Measurements from ENCODE around the gene B3GLCT.
"Not testable (repeated sequence)": the region's sequence is repeated elsewhere in the genome, so short reads cannot be mapped to it uniquely, and the experiment has no call there.

Gene B3GLCT

DNA sequence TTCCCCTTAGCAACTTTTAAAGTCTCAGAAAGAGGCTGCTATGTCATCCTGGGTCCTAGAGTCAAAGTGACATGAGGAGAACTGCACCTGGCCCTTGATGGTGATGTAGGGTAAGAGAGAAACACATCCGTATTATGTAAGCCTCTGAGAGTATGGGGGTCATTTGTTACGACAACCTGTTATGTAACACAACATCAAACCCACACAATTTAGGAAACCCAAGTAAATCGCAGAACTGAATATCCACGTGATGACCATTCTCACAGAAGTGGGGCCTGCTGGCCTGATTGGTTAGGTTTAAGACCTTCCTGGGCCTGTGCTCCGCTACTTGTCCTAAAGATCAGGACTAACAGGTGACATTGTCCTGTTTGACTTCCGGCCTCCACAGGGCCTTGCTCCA lies 15.3 kb upstream of the B3GLCT start:
- no peak for DNase-seq (ENCODE audit: low read depth)

GRCh38 chr13:31184981-31185645 lies 14.7 kb upstream of the B3GLCT start:
- DNase-seq (ENCODE audit: low read depth): no peak

DNA sequence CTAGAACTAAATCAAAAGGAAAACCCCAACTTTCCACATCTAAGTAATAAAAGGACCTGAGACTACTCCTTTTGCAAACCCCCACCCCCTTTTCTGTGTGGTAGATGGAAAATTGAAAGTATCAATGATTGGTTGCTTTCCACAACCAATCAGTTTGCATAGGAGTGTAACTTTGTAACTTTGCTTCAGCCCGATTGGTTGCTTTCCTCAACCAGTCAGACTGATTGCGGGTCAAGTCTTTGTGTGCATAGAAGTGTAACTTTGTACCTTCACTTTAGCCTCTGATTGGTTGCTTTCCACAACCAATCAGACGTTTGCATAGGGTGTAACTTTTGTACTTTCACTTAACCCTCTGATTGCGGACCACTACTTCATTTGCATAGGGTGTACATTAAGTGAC lies 8.0 kb upstream of the B3GLCT start:
- no peak for DNase-seq (ENCODE audit: low read depth)

GRCh38 chr13:31192306-31192705 lies 7.5 kb upstream of the B3GLCT start:
- no peak for DNase-seq (ENCODE audit: low read depth)

- DNase-seq (ENCODE audit: low read depth): no peak
Measured at GRCh38 chr13:31195616-31196015, 4.2 kb upstream of the B3GLCT start.

- no peak for DNase-seq (ENCODE audit: low read depth)
Measured at GRCh38 chr13:31196992-31197391, 2.8 kb upstream of the B3GLCT start.

GRCh38 chr13:31198519-31198918 lies 1.3 kb upstream of the B3GLCT start:
- DNase-seq (ENCODE audit: low read depth): no peak

DNA sequence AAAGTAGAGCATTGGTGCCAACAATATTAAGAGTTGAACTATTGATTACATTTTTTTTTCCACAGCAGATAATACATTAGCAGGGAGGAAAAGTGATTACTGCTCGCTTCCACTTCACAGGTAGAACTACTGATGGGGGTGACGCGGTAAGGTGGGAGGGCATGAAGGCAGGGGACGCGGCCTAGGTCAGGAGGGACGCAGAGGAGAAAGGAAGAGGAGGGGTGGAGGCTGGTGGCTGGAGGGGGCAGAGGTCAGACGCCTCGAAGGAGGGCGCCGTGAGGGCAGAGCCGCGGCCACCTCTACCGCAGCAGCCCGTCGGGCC lies 287 bp upstream of the B3GLCT start:
- no peak for DNase-seq (ENCODE audit: low read depth)

DNA sequence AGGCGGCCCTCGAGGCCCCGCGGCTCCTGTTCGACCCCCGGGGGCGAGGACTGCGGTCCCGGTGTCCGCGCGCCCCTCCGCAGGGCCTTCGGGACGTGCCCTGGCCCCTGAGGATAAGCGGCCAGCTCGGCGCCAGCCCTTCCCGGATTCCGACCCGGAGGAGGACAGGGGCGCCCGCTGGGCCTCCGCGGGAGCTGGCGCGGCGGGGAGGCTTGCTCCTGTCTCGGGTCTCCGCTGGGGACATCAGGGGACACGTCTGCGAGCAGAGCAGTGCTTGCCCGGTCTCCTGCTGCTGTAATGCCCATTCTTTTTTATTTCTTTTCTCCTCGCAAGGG lies 829 bp downstream of the B3GLCT start:
- DNase-seq (ENCODE audit: low read depth): no peak

GRCh38 chr13:31201341-31202031 lies 1.7 kb downstream of the B3GLCT start:
- no peak for DNase-seq (ENCODE audit: low read depth)

DNA sequence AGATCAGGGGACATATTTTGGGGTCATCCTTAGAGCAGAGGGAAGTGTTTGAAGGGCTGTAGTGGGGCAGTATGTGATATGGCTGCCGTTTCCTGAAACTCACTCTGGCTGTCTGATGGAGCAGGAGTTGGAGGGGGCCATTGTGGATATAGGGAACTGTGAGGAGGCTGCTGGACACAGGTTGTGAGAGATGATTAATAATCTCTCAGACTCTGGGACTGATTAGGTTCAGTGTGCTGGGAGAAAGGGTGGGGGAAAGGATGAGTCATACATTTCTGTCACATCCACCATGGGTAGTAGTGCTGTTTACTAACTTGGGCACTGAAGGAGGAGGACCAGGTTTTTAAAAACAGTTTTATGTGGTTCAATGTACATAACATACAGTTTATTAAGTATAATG lies 4.8 kb downstream of the B3GLCT start:
- DNase-seq (ENCODE audit: low read depth): no peak

DNA sequence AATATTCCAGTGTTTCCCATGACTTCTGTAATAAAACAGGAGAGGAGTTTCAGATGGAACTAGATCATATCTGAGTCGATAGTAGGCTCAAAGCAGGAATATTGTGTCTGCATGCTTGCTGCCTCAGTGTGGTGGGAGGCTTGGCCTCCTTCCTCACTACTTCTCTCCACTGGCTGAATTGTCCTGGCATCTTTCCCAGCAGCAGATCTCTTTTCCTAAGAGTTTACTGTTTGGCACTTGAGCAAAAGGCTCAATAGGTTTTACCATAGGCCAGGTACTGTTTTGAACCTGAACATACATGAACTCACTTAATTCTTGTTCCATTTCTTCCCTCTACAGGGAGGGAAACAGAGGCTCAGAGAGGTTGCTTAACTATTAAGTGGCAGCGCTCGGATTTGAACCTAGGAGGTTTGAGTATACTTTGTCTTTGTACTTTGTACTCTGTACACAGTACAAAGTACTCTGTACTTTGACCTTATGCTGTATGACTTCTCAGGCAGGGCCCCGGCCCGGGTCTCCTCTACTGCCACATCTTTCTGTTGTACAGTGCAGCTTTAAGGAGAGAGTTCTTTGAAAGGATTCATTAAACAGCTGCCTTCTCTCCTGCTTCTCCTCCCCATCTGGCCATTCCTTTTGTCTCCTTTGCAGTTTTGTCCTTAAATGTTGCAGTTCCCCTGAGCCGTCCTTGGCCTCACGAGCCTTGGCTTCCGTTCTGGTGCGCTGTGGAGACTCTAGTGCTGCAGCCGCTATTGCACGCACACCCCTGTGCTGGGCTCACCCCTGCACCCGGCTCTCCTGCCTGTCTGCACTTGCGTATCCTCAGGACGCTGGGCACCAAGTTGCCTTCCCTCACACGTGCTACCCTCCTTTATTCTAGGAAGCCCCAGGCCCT lies 8.1 kb downstream of the B3GLCT start:
- DNase-seq (ENCODE audit: low read depth): no peak

- DNase-seq (ENCODE audit: low read depth): no peak
Measured at GRCh38 chr13:31208559-31209122, 8.9 kb downstream of the B3GLCT start.

DNA sequence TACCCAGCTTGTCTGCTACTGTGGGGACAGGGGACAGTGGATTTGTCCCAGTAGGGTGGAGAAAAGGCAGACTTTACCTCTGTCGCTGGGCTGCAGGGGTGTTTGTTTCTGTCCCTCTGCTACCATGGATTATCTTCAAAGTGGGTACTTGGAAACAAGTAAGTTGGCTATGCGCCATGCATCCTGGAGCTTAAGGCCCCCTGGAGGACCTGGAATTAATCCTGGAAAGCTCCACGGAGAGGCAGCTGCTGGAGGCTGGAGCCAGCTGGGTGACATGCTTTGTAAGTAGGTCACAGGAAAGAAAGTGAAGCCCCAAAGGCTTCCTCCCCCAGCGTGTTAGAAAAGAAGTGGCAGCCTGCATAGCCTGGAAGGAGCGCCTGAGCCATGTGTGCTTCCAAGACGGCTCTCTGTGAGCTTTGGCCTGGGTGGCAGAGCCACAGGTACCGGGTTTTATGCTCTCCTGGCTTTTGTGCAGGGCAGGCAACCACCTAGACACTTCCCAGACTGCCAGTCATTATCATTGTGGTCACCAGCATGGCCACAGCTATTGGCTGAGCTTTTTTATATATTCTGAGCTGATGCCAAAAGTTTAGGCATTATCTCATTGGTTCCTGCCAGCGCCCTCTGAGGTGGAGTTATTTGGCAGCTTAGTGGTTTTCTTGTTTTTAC lies 9.5 kb downstream of the B3GLCT start:
- no peak for DNase-seq (ENCODE audit: low read depth)

DNA sequence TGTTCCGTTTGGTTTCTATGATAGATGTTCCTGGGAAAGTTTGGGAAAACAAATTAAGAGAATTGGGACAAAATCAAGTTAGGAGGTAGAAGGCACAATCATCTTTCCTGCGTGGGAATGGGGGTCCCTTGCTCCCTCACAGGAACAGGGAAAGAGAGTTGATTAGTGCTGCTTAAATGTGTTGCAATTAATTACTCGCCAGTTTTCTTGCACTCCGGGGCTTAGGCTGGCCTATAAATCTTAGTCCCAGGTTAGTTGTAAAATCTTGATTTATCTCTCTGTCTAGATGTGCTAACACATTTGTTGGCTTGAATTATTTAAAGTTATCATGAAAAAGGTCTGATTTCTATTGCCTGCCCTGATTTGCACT lies 10.1 kb downstream of the B3GLCT start:
- DNase-seq (ENCODE audit: low read depth): no peak

GRCh38 chr13:31213651-31214289 lies 14.0 kb downstream of the B3GLCT start:
- DNase-seq (ENCODE audit: low read depth): no peak

GRCh38 chr13:31214435-31214834 lies 14.7 kb downstream of the B3GLCT start:
- no peak for DNase-seq (ENCODE audit: low read depth)

DNA sequence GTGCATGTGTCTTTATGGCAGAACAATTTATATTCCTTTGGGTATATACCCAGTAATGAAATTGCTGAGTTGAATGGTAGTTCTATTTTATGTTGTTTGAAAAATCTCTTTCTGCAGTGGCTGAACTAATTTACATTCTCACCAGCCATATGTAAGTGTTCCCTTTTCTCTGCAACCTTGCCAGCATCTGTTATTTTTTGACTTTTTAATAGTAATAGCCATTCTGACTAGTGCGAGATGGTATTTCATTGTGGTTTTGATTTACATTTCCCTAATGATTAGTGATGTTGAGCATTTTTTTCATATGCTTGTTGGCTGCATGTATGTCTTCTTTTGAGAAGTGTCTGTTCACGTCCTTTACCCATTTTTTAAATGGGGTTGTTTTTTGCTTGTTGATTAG lies 17.1 kb downstream of the B3GLCT start:
- DNase-seq (ENCODE audit: low read depth): not testable (repeated sequence)

- no peak for DNase-seq (ENCODE audit: low read depth)
Measured at GRCh38 chr13:31219909-31220598, 20.3 kb downstream of the B3GLCT start.

- DNase-seq (ENCODE audit: low read depth): no peak
Measured at GRCh38 chr13:31221057-31221456, 21.3 kb downstream of the B3GLCT start.

GRCh38 chr13:31223215-31223614 lies 23.4 kb downstream of the B3GLCT start:
- DNase-seq (ENCODE audit: low read depth): no peak
